Peyer's patch (tissue), 4 donors: ENCODE measurements around the gene SMIM45.
A peak's percentile ranks its signal among the peaks of the same experiment; 100 is the strongest.

ENCODE experiments used
- DNase-seq, 3 donors: peaks; one replicate each; pipeline ENCODE4 v3.0.0-alpha.2; 2017 to 2019
- H3K27ac ChIP-seq, 4 donors: fragments of 200-600 bp; sonication (generic); one replicate each; pipeline ENCODE4 v1.5.1; 2016 to 2019
- H3K27me3 ChIP-seq, 2 donors: fragments of 200-600 bp; sonication (generic); one replicate each; pipeline ENCODE4 v1.5.1; 2019
- H3K36me3 ChIP-seq, 3 donors: fragments of 200-600 bp; sonication (generic); one replicate each; pipeline ENCODE4 v1.5.1; 2016 to 2019
- H3K4me1 ChIP-seq, 4 donors: fragments of 200-600 bp; sonication (generic); one replicate each; pipeline ENCODE4 v1.5.1; 2016 to 2019
- H3K4me3 ChIP-seq, 4 donors: fragments of 200-600 bp; sonication (generic); 1 replicate in 3 of 4; 2 replicates in 1 of 4; pipeline ENCODE4 v1.5.1; 2016 to 2019; ENCODE audit warnings: mild to moderate bottlenecking in 1 of 4
- H3K9me3 ChIP-seq, 4 donors: fragments of 200-600 bp; sonication (generic); one replicate each; pipeline ENCODE4 v1.5.1; 2016 to 2019; ENCODE audit warnings: mild to moderate bottlenecking in 1 of 4
- CTCF ChIP-seq, 6 experiments: fragments of 450-650 bp in 4 of 6; fragments of 200-600 bp in 2 of 6; sonication (generic) in 1 of 6; IDR thresholded peaks; one replicate each; pipeline ENCODE4 v1.5.1; 2017 to 2019; ENCODE audit warnings: antibody characterized with exemption in 6 of 6, mild to moderate bottlenecking in 3 of 6, moderate library complexity in 1 of 6
- POLR2A ChIP-seq, 2 donors: fragments of 450-650 bp; IDR thresholded peaks; one replicate each; pipeline ENCODE4 v1.5.1; 2017; ENCODE audit warnings: antibody characterized with exemption in 2 of 2, mild to moderate bottlenecking in 2 of 2, moderate library complexity in 2 of 2

SMIM45 gene

GRCh38 chr22:41911001-41911611 is 40.8 kb upstream of the SMIM45 start:
- DNase-seq = no peak
- no peaks in the 10 kb centered on the region for H3K9me3 ChIP-seq
- peaks cover 0 to 62% of the 10 kb centered on the region in 2 donors for H3K27me3 ChIP-seq
- peak overlapping the region; percentile 26 to 51 (median 42) for H3K4me3 ChIP-seq
- peaks cover 2 to 53% (median 29%) of the 10 kb centered on the region in 4 donors for H3K4me1 ChIP-seq
- H3K27ac ChIP-seq = peak overlapping the region in 1 of 4 donors; percentile 67
- TF ChIP-seq POLR2A (IDR thresholded peaks at IDR 0.05) = no peak
- H3K36me3 ChIP-seq = peaks cover 0 to 12% (median 0%) of the 10 kb centered on the region in 3 donors

- no peak for DNase-seq
- Histone ChIP-seq H3K9me3 (no peaks in the 10 kb centered on the region), H3K4me1 (peaks cover 2 to 53% (median 29%) of the 10 kb centered on the region in 4 donors), H3K4me3 (no peak overlapping the region), H3K36me3 (peaks cover 0 to 2% (median 0%) of the 10 kb centered on the region in 3 donors), H3K27ac (no peak overlapping the region), H3K27me3 (peaks cover 0 to 62% of the 10 kb centered on the region in 2 donors)
- TF ChIP-seq POLR2A (IDR thresholded peaks at IDR 0.05) = no peak
- TF ChIP-seq CTCF (IDR thresholded peaks at IDR 0.05) = no peak
Observed at GRCh38 chr22:41912338-41913039, 39.5 kb upstream of the SMIM45 start.

- Histone ChIP-seq H3K36me3 (no peaks in the 10 kb centered on the region), H3K4me3 (no peak overlapping the region), H3K4me1 (peaks cover 2 to 55% (median 32%) of the 10 kb centered on the region in 4 donors), H3K27me3 (peaks cover 0 to 62% of the 10 kb centered on the region in 2 donors), H3K27ac (no peak overlapping the region), H3K9me3 (no peaks in the 10 kb centered on the region)
- DNase-seq = no peak
- TF ChIP-seq POLR2A (IDR thresholded peaks at IDR 0.05) = no peak
- no peak for TF ChIP-seq CTCF (IDR thresholded peaks at IDR 0.05)
Observed at GRCh38 chr22:41913040-41913719, 38.8 kb upstream of the SMIM45 start.

GRCh38 chr22:41913842-41914534 is 38.0 kb upstream of the SMIM45 start:
- Histone ChIP-seq H3K27ac (peak overlapping the region in 1 of 4 donors; percentile 38), H3K27me3 (peaks cover 0 to 62% of the 10 kb centered on the region in 2 donors), H3K4me3 (peak overlapping the region in 3 of 4 donors; percentile 10 to 76 (median 56)), H3K4me1 (peaks cover 2 to 52% (median 33%) of the 10 kb centered on the region in 4 donors), H3K9me3 (no peaks in the 10 kb centered on the region), H3K36me3 (no peaks in the 10 kb centered on the region)
- no peak for DNase-seq
- TF ChIP-seq CTCF (IDR thresholded peaks at IDR 0.05) (no peak), POLR2A (IDR thresholded peaks at IDR 0.05) (no peak)

- DNase-seq = no peak
- H3K4me3 ChIP-seq = peak overlapping the region; percentile 39 to 76 (median 55)
- H3K27me3 ChIP-seq = peaks cover 0 to 60% of the 10 kb centered on the region in 2 donors
- peaks cover 2 to 53% (median 35%) of the 10 kb centered on the region in 4 donors for H3K4me1 ChIP-seq
- no peaks in the 10 kb centered on the region for H3K9me3 ChIP-seq
- H3K36me3 ChIP-seq = no peaks in the 10 kb centered on the region
- TF ChIP-seq CTCF (IDR thresholded peaks at IDR 0.05) (no peak), POLR2A (IDR thresholded peaks at IDR 0.05) (no peak)
- peak overlapping the region in 1 of 4 donors; percentile 73 for H3K27ac ChIP-seq
Observed at GRCh38 chr22:41914611-41915034, 37.3 kb upstream of the SMIM45 start.
